ENCODE measurements around the gene CD46. TPM values are rescaled to one million over a fixed set of nuclear protein-coding genes. Genes with fewer than 3 reads are reported as not detected.

Gene CD46
- total RNA-seq, 1 donor from 2014 or later: 97.3 TPM

DNA sequence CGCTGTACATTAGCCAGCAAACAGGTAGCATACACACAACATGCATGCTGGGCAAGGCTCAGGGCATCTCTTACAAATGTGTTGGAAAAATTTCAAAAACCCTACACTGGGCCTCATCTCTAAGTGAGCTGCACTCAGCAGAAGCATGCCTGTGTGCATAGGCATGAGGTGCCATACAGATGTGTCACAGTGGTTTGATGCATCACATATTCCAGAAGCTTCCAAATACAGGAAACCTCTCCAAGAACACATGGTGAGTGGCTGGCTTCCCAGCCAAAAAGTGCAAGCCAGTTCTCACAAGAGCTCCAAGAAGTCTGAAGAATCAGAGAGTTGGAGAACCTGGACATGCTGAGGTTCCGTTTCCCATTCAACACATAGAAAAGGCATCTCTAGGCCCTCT is 58.3 kb downstream of the CD46 start:
- H3K27ac Mint-ChIP-seq (ENCODE audit: unreplicated experiment): no peak overlapping the region
- H3K4me3 Mint-ChIP-seq (ENCODE audit: unreplicated experiment): no peak overlapping the region
- TF ChIP-seq, protein P1, sequence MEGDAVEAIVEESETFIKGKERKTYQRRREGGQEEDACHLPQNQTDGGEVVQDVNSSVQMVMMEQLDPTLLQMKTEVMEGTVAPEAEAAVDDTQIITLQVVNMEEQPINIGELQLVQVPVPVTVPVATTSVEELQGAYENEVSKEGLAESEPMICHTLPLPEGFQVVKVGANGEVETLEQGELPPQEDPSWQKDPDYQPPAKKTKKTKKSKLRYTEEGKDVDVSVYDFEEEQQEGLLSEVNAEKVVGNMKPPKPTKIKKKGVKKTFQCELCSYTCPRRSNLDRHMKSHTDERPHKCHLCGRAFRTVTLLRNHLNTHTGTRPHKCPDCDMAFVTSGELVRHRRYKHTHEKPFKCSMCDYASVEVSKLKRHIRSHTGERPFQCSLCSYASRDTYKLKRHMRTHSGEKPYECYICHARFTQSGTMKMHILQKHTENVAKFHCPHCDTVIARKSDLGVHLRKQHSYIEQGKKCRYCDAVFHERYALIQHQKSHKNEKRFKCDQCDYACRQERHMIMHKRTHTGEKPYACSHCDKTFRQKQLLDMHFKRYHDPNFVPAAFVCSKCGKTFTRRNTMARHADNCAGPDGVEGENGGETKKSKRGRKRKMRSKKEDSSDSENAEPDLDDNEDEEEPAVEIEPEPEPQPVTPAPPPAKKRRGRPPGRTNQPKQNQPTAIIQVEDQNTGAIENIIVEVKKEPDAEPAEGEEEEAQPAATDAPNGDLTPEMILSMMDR (IDR thresholded peaks at IDR 0.05): no peak
- peaks cover 20% of the 10 kb centered on the region for H3K4me1 Mint-ChIP-seq (ENCODE audit: unreplicated experiment)
- H3K36me3 Mint-ChIP-seq (ENCODE audit: unreplicated experiment): peaks cover 5% of the 10 kb centered on the region
- H3K9me3 Mint-ChIP-seq (ENCODE audit: unreplicated experiment): no peaks in the 10 kb centered on the region
- no peaks in the 10 kb centered on the region for H3K27me3 Mint-ChIP-seq (ENCODE audit: unreplicated experiment)
- DNase-seq (ENCODE audit: extremely low spot score, unreplicated experiment): no peak

DNA sequence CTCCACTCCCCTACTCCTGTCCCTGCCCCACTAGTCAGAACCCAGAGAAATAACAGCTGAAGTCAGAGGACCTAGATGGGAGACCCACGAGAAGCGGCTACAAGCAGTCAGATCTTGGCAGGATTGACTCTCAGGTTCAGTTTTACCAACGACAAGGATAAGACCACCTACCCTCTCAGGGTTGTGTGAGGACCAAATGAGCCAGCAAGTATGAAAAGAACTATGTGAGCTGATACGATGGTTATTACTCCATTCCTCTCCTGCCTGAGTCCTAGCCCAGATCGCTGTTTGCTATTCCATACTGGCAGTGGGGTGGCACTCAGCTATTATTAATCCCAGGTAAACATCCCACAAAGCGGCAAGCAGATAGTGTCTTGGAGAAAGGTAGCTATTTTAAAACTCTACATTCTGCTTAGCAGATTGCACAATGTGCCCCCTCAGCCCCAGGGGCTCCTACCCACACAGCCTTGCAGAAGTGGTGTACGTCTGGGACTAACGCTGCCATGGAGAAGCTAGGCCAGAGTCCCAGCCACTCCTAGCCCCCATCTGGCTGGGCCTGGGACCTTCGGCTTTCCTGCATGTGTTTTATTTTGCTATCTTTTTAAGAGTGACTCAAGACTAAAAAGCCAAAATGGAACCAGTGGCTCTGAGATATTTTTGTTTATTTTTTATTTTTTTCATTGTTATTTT is 58.9 kb downstream of the CD46 start:
- H3K27ac Mint-ChIP-seq (ENCODE audit: unreplicated experiment): no peak overlapping the region
- no peak overlapping the region for H3K4me3 Mint-ChIP-seq (ENCODE audit: unreplicated experiment)
- peaks cover 14% of the 10 kb centered on the region for H3K4me1 Mint-ChIP-seq (ENCODE audit: unreplicated experiment)
- no peaks in the 10 kb centered on the region for H3K9me3 Mint-ChIP-seq (ENCODE audit: unreplicated experiment)
- peaks cover 9% of the 10 kb centered on the region for H3K36me3 Mint-ChIP-seq (ENCODE audit: unreplicated experiment)
- TF ChIP-seq, protein P1 (IDR thresholded peaks at IDR 0.05): no peak
- H3K27me3 Mint-ChIP-seq (ENCODE audit: unreplicated experiment): no peaks in the 10 kb centered on the region
- peak; percentile 46 for DNase-seq (ENCODE audit: extremely low spot score, unreplicated experiment)

DNA sequence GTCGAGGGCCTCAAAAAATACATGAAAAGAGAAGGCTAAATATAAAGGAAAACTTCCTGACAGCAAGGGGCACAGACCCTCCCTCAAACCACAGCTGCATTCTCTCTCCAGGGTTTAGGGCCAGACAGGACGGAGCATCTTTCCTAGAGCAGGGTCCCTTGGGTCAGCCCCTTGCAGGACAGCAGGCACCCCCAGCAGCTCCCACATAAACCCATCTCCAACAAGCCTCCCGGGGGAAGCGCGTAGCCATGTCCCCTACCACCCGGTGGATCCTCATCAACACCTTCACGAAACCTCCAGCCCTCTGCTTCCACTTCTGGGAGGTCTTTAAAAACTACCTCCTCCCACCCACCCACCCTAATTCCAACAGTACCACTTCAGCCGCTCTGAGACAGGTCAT is 59.5 kb downstream of the CD46 start:
- peak; percentile 66 for DNase-seq (ENCODE audit: extremely low spot score, unreplicated experiment)
- no peaks in the 10 kb centered on the region for H3K9me3 Mint-ChIP-seq (ENCODE audit: unreplicated experiment)
- H3K36me3 Mint-ChIP-seq (ENCODE audit: unreplicated experiment): peaks cover 12% of the 10 kb centered on the region
- H3K27ac Mint-ChIP-seq (ENCODE audit: unreplicated experiment): no peak overlapping the region
- TF ChIP-seq, protein P1 (IDR thresholded peaks at IDR 0.05): no peak
- peaks cover 9% of the 10 kb centered on the region for H3K4me1 Mint-ChIP-seq (ENCODE audit: unreplicated experiment)
- H3K27me3 Mint-ChIP-seq (ENCODE audit: unreplicated experiment): no peaks in the 10 kb centered on the region
- no peak overlapping the region for H3K4me3 Mint-ChIP-seq (ENCODE audit: unreplicated experiment)

DNA sequence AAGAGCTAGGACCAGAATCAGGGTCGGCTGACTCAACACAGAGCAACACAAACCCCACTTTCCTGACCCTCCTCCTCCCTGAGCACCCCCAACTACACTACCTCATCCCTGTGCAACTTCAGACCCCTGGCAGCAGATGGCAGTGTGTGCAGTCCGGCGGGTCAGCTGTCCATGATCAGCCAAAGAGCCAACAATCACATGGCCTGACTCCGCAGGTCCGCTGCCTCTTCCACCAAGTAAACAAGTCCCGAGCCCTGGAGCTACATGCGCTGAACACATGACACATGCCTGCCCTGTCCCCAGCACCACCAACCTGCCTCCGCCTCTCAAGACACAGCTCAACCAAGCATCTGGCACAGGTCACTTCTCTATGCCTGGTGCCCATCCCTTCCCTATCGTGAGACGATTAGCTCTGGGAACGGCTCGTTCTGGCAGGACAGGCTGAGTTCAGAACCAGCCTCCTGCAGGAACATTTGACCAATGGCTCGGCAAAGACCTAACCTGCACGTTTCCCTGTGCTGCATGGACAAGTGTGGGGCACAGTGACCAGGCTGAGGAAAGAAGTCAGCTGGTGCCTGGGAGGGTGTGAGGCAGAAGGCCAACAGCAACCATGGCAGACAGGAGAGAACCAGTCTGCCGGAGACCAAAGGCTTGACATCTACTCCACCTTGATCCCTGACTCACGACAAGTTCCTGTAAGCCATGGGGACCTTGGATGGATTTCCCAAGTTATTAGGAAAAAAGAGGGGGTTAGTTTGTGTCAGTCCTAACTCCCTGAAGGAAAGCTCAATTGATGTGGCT is 60.3 kb downstream of the CD46 start:
- no peak overlapping the region for H3K27ac Mint-ChIP-seq (ENCODE audit: unreplicated experiment)
- H3K36me3 Mint-ChIP-seq (ENCODE audit: unreplicated experiment): peaks cover 12% of the 10 kb centered on the region
- no peaks in the 10 kb centered on the region for H3K27me3 Mint-ChIP-seq (ENCODE audit: unreplicated experiment)
- H3K9me3 Mint-ChIP-seq (ENCODE audit: unreplicated experiment): no peaks in the 10 kb centered on the region
- TF ChIP-seq, protein P1 (IDR thresholded peaks at IDR 0.05): peak; percentile 29
- H3K4me1 Mint-ChIP-seq (ENCODE audit: unreplicated experiment): peaks cover under 1% of the 10 kb centered on the region
- no peak overlapping the region for H3K4me3 Mint-ChIP-seq (ENCODE audit: unreplicated experiment)
- DNase-seq (ENCODE audit: extremely low spot score, unreplicated experiment): peak; percentile 78
